Erythroblast (primary cell): Measurements from ENCODE around the gene FAM209A.

Source experiments
- GATA1 ChIP-seq: IDR thresholded peaks from 2 replicates; pipeline ENCODE4 v1.6.1; 2011; ENCODE audit warnings: low read depth, mild to moderate bottlenecking, control low read depth, low read length, moderate library complexity
- POLR2A ChIP-seq: IDR thresholded peaks from 2 replicates; pipeline ENCODE4 v1.6.1; 2011; ENCODE audit warnings: mild to moderate bottlenecking, low read length

GRCh38 chr20:56522311-56522710 is 2.2 kb upstream of the FAM209A start:
- TF ChIP-seq POLR2A (no peak), GATA1 (no peak)
